Skeletal muscle cell (primary cell): Measurements from ENCODE around the gene INF2.
"Not testable (repeated sequence)": the region's sequence is repeated elsewhere in the genome, so short reads cannot be mapped to it uniquely, and the experiment has no call there.

Experiments
- DNase-seq: peaks from one replicate; pipeline ENCODE4 v3.0.0-alpha.2; 2010; ENCODE audit warnings: low read depth
- H3K4me3 ChIP-seq: 2 replicates; pipeline ENCODE4 v1.5.1; 2011; ENCODE audit warnings: low read depth, mild to moderate bottlenecking, control low read depth, low read length, moderate library complexity

INF2 gene

DNA sequence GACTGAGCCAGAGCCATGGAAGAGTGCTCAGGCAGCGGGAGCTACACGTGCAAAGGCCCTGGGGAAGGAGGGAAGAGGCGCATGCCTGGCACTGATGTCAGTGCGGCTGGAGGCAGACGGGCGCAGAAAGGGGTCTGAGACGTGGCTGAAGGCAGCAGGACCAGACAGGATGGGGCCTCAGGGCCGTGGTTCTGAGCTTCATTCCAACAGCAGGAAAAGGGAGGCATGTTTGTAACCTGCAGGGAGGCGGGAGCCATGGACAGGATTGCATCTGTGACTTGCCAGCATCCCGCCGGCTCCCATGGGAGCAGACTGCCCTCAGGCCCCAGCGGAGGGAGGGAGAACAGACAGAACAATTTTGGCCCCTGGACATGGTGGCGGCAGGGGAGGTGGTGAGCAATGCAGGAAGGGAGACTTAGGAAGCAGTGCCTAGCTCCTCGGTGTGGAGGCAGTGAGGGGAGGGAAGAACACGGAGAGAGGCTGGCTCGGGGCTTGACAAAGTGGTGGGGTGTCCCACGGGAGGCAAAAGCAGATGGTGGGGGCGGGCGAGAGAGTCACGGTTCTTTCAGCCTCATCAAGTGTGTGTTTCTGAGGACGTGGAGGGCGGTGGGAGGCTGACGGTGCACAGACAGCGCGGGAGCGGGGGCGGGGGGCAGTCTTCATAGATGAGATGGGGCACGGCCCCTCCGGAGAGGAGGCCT is 33.3 kb upstream of the INF2 start:
- no peak overlapping the region for H3K4me3 ChIP-seq
- no peak for DNase-seq

DNA sequence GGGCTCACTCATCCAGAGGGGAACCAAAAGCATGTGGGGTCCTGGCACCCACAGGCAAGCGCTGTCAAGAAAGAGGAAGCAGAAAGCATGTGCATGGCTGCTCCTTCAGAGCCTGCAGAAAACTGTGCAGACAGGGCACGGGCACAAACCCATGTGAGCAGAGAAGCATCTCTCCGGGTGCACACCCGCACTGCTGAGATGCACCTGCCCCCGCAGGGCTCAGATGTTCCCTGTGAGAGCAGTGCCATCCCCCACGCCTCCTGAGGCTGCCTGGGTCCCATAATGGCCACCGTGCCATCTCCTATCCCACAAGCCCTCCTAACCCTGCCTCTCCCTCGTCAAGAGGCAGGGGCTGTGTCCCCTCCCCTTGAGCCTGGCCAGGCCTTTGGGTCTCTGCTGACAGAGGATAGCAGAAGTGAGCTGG is 32.3 kb upstream of the INF2 start:
- H3K4me3 ChIP-seq: no peak overlapping the region
- DNase-seq: no peak

DNA sequence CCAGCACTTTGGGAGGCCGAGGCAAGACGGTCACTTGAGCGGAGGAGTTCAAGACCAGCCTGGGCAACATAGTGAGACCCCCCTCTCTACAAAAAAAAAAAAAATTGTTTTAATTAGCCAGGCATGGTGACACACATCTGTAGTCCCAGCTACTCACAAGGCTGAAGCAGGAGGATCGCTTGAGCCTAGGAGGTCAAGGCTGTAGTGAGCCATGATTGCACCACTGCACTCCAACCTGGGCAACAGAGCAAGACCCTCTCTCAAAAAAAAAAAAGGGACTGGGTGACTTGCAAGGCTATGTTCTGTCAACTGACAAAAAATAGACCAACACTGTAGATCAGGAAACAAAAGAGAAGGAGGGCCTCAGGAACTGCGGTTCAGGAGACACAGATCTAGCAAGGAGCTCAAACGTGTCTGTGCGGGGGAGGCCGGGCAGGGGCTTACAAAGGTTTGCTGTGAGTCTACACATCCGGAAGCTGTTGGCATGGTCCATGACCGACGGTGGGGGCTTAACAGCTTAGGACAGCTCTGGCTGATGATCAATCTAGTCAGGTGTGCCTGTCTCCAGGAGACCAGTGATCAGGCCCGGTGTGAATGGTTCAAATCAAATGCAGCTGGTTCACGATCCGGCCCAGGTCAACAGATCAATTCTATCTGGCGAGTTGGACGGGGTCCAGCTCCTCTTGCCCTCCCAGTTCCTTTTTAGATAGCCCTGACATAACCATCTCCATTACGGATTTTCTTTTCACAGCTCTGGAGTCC is 31.7 kb upstream of the INF2 start:
- no peak for DNase-seq
- H3K4me3 ChIP-seq: no peak overlapping the region

DNA sequence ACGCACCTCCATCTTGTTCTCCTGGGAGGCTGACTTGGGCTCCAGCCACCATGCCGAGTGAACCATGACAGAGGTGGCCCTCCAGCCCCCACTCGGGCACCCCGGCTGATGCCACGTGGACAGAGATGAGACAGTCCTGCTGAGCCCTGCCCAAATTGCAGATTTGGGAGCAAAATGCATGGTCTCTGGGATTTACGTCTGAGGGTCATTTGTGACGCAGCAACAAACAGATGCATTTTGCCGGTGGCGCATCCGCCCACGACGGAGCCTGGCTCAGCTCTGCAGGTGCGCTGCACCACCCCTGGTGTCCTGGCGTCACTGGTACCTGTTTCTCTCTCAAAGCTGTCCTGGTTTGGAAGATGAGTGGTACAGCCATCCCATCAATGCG is 31.1 kb upstream of the INF2 start:
- no peak for DNase-seq
- no peak overlapping the region for H3K4me3 ChIP-seq

DNA sequence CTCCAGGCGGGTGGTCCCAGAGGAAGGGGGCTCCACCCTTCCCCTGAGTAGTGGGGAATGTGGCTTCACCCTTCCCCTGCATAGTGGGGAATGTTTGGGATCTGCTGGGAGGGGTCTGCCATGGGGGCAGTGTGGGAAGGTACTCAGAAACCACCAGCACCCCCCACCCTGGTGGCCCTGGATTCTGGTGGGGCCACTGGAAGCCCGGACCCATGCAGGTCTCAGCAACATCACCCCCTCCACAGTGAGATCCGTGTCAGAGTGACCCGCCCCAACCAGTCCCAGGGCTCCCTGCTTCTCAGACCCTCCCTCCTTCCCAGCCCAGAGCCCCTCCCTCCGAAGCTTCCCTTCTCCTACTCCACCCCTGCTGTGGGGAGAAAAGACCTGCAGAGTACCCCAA is 30.3 kb upstream of the INF2 start:
- no peak for DNase-seq
- H3K4me3 ChIP-seq: no peak overlapping the region

DNA sequence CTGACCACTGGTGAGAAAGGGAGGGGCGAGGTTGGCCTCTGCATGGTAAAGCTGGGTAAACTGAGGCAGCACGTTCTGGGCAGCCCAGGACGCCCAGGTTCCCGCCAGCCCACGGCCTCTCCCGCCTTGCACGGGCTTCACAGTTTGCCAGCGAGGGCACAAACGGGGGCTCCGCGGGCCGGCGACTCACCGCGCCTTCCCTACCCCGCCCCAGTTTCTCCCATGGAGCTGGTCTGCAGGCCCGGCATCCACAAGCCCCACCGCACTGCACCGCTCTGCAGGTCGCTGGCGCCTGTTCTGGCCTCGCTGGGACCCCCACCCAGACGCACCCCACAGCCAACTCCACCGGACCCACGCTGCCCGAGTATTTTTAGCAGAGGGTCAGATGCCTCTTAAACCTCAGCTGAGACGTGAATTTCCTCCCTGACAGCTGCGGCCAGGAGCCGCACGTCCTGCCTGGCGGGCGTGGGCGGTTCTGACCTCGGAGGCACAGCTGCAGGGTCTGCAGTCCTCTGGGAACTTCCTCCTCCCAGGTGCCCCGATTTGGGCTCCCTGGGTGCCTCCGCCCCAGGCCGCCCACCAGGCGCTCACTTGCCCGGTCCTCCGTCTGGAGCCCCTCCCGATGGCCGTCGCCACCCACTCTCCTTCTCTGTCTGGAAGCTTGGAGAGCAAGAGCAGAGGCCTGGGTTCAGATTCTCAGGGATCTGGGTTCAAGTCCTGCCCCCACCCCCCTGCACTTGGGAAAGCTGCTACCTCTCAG is 29.5 kb upstream of the INF2 start:
- no peak overlapping the region for H3K4me3 ChIP-seq

DNA sequence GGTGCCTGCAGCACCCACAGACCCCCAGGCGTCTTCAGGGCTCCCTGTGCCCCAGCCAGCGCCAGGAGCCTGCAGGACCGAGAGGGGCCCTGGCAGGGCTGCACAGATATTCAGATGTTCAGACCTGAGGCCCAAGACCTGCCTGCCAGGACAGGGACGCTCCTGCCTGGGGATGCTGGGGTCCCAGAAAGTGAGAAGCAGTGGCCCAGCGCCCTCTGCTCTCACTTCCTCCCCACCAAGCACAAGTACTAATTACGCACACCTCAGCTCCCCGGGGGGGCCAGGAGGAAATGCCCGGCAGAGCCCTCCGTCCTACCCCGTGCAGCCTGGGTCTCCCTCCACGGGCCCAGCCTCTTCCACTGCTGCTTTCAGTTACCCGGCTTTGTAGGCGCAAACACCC is 28.8 kb upstream of the INF2 start:
- DNase-seq: no peak
- H3K4me3 ChIP-seq: no peak overlapping the region

More for the DNA sequence above, 29.5 kb upstream of the INF2 start:
- no peak for DNase-seq

- H3K4me3 ChIP-seq: no peak overlapping the region
- no peak for DNase-seq
These were observed 28.3 kb upstream of the INF2 start for GRCh38 chr14:104661086-104661485.

GRCh38 chr14:104661528-104662157 is 27.8 kb upstream of the INF2 start:
- DNase-seq, H3K4me3 ChIP-seq: not testable (repeated sequence)

DNA sequence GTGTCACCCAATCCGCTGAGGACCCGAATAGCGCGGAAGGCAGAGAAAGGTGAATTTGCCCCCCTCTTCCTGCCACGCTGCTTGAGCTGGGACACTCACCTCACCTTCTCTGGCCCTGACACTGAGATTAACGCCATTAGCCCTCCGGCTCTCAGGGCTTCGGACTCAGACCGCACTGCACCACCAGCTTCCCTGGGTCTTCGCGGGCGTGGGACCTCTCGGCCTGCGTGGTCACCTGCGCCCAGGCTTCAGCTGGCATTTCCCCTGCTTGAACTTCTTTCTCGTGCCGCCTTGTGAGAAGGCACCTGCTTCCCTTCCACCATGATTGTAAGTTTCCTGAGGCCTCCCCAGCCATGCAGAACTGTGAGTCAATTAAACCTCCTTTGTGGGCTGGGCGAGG is 26.9 kb upstream of the INF2 start:
- not testable (repeated sequence) for H3K4me3 ChIP-seq, DNase-seq

GRCh38 chr14:104664107-104664506 is 25.3 kb upstream of the INF2 start:
- H3K4me3 ChIP-seq: no peak overlapping the region
- no peak for DNase-seq

DNA sequence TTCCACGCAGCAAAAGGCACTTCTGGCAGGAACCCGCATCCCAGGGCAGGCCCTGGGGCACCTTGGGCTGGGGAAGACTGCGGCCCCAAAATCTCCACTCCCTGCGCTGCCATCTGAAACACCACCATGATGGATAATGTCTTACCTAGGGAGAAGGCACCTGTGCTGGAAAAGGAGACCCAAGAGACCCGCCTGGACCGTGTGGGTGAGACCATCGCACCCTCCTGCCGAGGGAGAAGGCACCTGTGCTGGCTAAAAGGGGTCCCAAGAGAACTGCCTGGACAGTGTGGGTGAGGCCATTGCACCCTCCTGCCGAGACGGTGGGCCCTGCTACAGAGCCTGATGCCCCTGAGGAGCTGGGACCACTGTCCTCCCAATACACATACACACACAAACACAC is 24.8 kb upstream of the INF2 start:
- DNase-seq: no peak

DNA sequence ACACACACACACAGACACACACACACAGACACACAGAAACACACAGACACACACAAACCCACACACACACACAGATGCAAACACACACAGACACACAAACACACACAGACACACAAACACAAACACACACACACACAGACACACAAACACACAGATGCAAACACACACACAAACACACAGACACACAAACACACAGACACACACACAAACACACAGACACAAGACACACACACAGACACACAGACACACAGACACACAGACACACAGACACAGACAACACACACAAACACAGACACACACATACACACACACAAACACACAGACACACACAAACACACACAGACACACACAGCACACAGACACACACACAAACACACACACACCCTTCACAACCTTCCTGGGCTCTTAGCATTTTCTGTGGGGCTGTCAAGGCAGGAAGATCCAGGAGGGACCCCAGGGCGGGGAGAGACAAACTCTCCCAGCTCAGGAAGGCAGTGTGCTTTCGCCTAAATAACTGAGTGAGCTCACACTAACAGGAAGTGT is 24.2 kb upstream of the INF2 start:
- DNase-seq: no peak

More for the DNA sequence above, 24.8 kb upstream of the INF2 start:
- H3K4me3 ChIP-seq: no peak overlapping the region

GRCh38 chr14:104665657-104666522 is 23.5 kb upstream of the INF2 start:
- no peak overlapping the region for H3K4me3 ChIP-seq
- DNase-seq: no peak

More for the DNA sequence above, 24.2 kb upstream of the INF2 start:
- H3K4me3 ChIP-seq: no peak overlapping the region

DNA sequence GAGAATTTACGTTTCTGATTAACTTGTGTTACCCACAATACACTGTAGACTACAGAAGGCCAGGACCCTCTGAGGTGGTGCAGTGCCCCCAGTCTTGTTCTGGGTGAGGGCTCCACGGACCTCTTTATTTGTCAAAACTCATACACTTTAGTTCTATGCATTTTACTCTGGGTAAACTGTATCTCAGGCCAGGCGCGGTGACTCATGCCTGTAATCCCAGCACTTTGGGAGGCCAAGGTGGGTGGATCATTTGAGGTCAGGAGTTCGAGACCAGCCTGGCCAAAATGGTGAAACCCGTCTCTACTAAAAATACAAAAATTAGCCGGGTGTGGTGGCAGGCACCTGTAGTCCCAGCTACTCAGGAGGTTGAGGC is 22.9 kb upstream of the INF2 start:
- not testable (repeated sequence) for DNase-seq, H3K4me3 ChIP-seq

- DNase-seq: no peak
- H3K4me3 ChIP-seq: no peak overlapping the region
These were observed 22.4 kb upstream of the INF2 start for GRCh38 chr14:104666981-104667380.

GRCh38 chr14:104669697-104670096 is 19.7 kb upstream of the INF2 start:
- no peak overlapping the region for H3K4me3 ChIP-seq
- DNase-seq: no peak

GRCh38 chr14:104671330-104671977 is 18.0 kb upstream of the INF2 start:
- not testable (repeated sequence) for H3K4me3 ChIP-seq, DNase-seq
